Mesothelial cell of epicardium (in vitro differentiated cells): ENCODE results near the gene LIN28B. TPM values are rescaled to one million over a fixed set of nuclear protein-coding genes. Genes with fewer than 3 reads are reported as not detected.
"Not testable (repeated sequence)": the region's sequence is repeated elsewhere in the genome, so short reads cannot be mapped to it uniquely, and the experiment has no call there.

Experiments used
- DNase-seq, 2 experiments: peaks; one replicate each; pipeline ENCODE4 v3.0.0; 2021; ENCODE audit warnings: low spot score in 2 of 2; ENCODE audit not compliant: unreplicated experiment in 2 of 2
- H3K27ac Mint-ChIP-seq: 2 replicates; pipeline ENCODE4 v1.8.0; 2021; ENCODE audit warnings: mixed read lengths
- H3K27me3 Mint-ChIP-seq: 2 replicates; pipeline ENCODE4 v1.8.0; 2021; ENCODE audit warnings: low read depth, mixed read lengths
- H3K36me3 Mint-ChIP-seq: 2 replicates; pipeline ENCODE4 v1.8.0; 2021; ENCODE audit warnings: mixed read lengths
- H3K4me1 Mint-ChIP-seq: 2 replicates; pipeline ENCODE4 v1.8.0; 2021; ENCODE audit warnings: mixed read lengths
- H3K4me3 Mint-ChIP-seq: 2 replicates; pipeline ENCODE4 v1.8.0; 2021; ENCODE audit warnings: mild to moderate bottlenecking, moderate library complexity, mixed read lengths
- H3K9me3 Mint-ChIP-seq: 2 replicates; pipeline ENCODE4 v1.8.0; 2021; ENCODE audit warnings: mixed read lengths
- CTCF ChIP-seq: fragments of 200-600 bp; sonication (generic); IDR thresholded peaks from one replicate; pipeline ENCODE4 v1.5.0; 2021; ENCODE audit warnings: antibody characterized with exemption; ENCODE audit not compliant: unreplicated experiment
- total RNA-seq: library from RNA; stranded (reverse); gene quantifications from 3 replicates; pipeline ENCODE4 v1.2.1, GENCODE V29; 2021

The LIN28B gene
- total RNA-seq, 1 donor from 2014 or later: 19.3 TPM

- Mint-ChIP-seq H3K27me3 (no peaks in the 10 kb centered on the region), H3K4me3 (no peak overlapping the region), H3K4me1 (peaks cover 19% of the 10 kb centered on the region), H3K36me3 (peaks cover 2% of the 10 kb centered on the region), H3K27ac (no peak overlapping the region), H3K9me3 (no peaks in the 10 kb centered on the region)
- DNase-seq: no peak
- no peak for TF ChIP-seq CTCF
These were observed 121.4 kb downstream of the LIN28B start for GRCh38 chr6:105078386-105078708.

GRCh38 chr6:105080279-105080678 lies 123.4 kb downstream of the LIN28B start:
- TF ChIP-seq CTCF: no peak
- H3K4me1 Mint-ChIP-seq: peaks cover 14% of the 10 kb centered on the region
- H3K27me3 Mint-ChIP-seq: no peaks in the 10 kb centered on the region
- no peaks in the 10 kb centered on the region for H3K9me3 Mint-ChIP-seq
- DNase-seq: no peak
- H3K4me3 Mint-ChIP-seq: no peak overlapping the region
- no peak overlapping the region for H3K27ac Mint-ChIP-seq
- peaks cover 2% of the 10 kb centered on the region for H3K36me3 Mint-ChIP-seq

GRCh38 chr6:105081662-105082061 lies 124.8 kb downstream of the LIN28B start:
- not testable (repeated sequence) for DNase-seq, H3K9me3 Mint-ChIP-seq, H3K4me1 Mint-ChIP-seq, H3K27me3 Mint-ChIP-seq, H3K36me3 Mint-ChIP-seq, H3K4me3 Mint-ChIP-seq
- peak overlapping the region; percentile 53 for H3K27ac Mint-ChIP-seq

- no peak for DNase-seq
- no peaks in the 10 kb centered on the region for H3K9me3 Mint-ChIP-seq
- TF ChIP-seq CTCF: peak; percentile 85
- no peaks in the 10 kb centered on the region for H3K27me3 Mint-ChIP-seq
- H3K4me1 Mint-ChIP-seq: peaks cover 10% of the 10 kb centered on the region
- peaks cover 2% of the 10 kb centered on the region for H3K36me3 Mint-ChIP-seq
- no peak overlapping the region for H3K4me3 Mint-ChIP-seq
- H3K27ac Mint-ChIP-seq: peak overlapping the region; percentile 22
These were observed 130.8 kb downstream of the LIN28B start for GRCh38 chr6:105087571-105088211.

GRCh38 chr6:105091140-105091829 lies 134.4 kb downstream of the LIN28B start:
- Mint-ChIP-seq H3K27ac (no peak overlapping the region), H3K9me3 (no peaks in the 10 kb centered on the region), H3K27me3 (no peaks in the 10 kb centered on the region), H3K4me1 (peaks cover 10% of the 10 kb centered on the region), H3K4me3 (no peak overlapping the region), H3K36me3 (peaks cover 5% of the 10 kb centered on the region)
- DNase-seq: no peak
- no peak for TF ChIP-seq CTCF

- Mint-ChIP-seq H3K4me3 (no peak overlapping the region), H3K36me3 (peaks cover 12% of the 10 kb centered on the region), H3K27me3 (no peaks in the 10 kb centered on the region), H3K4me1 (no peaks in the 10 kb centered on the region), H3K9me3 (no peaks in the 10 kb centered on the region), H3K27ac (no peak overlapping the region)
- TF ChIP-seq CTCF: no peak
- DNase-seq: no peak
These were observed 137.3 kb downstream of the LIN28B start for GRCh38 chr6:105094133-105094640.
